ENCODE measurements around the gene ITGA5. TPM values are rescaled to one million over a fixed set of nuclear protein-coding genes. Genes with fewer than 3 reads are reported as not detected.

ITGA5 gene
- total and polyA plus RNA-seq, 9 donors, result 32.6 to 100.0 (median 41.5) TPM

DNA sequence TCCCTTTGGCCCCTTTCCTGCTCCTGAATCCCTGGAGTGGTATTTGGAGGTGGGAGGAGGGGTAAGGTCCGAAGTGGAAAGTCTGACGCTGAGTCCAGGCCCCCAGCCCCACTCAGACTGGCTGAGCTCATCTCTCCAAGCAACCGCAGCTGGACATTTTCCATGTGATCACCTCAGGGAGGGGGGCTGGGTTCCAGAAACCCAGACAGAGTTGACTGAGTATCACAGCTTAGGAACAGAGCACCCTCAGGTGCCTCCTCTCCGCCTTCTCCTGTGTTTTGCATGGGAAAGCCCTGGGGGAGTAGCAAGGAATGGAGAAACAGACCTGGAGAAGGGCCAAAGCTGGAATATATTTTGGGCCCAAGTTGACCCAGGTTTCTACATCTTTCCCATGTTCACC lies 8.0 kb upstream of the ITGA5 start:
- Histone ChIP-seq H3K27ac (no peak overlapping the region), H3K4me3 (no peak overlapping the region), H3K27me3 (no peaks in the 10 kb centered on the region), H3K36me3 (no peaks in the 10 kb centered on the region), H3K9me3 (no peaks in the 10 kb centered on the region), H3K4me1 (ENCODE audit: insufficient read depth) (peaks cover 3% of the 10 kb centered on the region)
- intact Hi-C loops (cut with DNase I), result no loop called here
- no peak for DNase-seq
- TF ChIP-seq, protein P1, sequence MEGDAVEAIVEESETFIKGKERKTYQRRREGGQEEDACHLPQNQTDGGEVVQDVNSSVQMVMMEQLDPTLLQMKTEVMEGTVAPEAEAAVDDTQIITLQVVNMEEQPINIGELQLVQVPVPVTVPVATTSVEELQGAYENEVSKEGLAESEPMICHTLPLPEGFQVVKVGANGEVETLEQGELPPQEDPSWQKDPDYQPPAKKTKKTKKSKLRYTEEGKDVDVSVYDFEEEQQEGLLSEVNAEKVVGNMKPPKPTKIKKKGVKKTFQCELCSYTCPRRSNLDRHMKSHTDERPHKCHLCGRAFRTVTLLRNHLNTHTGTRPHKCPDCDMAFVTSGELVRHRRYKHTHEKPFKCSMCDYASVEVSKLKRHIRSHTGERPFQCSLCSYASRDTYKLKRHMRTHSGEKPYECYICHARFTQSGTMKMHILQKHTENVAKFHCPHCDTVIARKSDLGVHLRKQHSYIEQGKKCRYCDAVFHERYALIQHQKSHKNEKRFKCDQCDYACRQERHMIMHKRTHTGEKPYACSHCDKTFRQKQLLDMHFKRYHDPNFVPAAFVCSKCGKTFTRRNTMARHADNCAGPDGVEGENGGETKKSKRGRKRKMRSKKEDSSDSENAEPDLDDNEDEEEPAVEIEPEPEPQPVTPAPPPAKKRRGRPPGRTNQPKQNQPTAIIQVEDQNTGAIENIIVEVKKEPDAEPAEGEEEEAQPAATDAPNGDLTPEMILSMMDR (IDR thresholded peaks at IDR 0.05), result no peak
- TF ChIP-seq POLR2A (IDR thresholded peaks at IDR 0.05), result no peak
- TF ChIP-seq EP300 (IDR thresholded peaks at IDR 0.05), result no peak
- 51 to 71% (median 66%) methylated on average over 4 of the region's 4 CpGs for WGBS, 3 donors

DNA sequence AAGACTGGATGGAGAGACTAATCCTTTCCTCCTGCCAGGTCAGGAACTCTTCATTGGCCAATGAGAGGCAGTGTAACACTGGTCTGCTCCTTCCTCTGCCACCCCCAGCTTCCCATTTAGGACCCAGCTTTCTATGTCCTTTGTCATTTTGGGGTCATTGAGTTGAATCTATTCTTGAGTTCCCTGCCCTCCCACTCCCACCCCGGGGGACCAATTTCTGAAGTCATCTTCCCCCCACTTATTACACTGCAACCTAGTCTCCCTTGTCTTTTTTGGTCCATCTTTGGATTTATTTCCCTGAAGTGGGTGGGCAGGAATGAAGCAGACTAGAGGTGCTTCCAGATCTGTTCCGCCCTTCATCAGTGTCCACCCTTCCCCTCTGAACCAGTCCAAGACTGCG lies 7.6 kb upstream of the ITGA5 start:
- H3K27me3 ChIP-seq, result no peaks in the 10 kb centered on the region
- no peak overlapping the region for H3K4me3 ChIP-seq
- no peak for DNase-seq
- H3K4me1 ChIP-seq (ENCODE audit: insufficient read depth), result no peaks in the 10 kb centered on the region
- intact Hi-C loops (cut with DNase I), result no loop called here
- H3K36me3 ChIP-seq, result no peaks in the 10 kb centered on the region
- H3K27ac ChIP-seq, result no peak overlapping the region
- TF ChIP-seq, protein P1 (IDR thresholded peaks at IDR 0.05), result no peak
- TF ChIP-seq EP300 (IDR thresholded peaks at IDR 0.05) (no peak), POLR2A (IDR thresholded peaks at IDR 0.05) (no peak)
- WGBS, 3 donors, result 83 to 91% (median 85%) methylated on average over 3 of the region's 3 CpGs
- H3K9me3 ChIP-seq, result no peaks in the 10 kb centered on the region

DNA sequence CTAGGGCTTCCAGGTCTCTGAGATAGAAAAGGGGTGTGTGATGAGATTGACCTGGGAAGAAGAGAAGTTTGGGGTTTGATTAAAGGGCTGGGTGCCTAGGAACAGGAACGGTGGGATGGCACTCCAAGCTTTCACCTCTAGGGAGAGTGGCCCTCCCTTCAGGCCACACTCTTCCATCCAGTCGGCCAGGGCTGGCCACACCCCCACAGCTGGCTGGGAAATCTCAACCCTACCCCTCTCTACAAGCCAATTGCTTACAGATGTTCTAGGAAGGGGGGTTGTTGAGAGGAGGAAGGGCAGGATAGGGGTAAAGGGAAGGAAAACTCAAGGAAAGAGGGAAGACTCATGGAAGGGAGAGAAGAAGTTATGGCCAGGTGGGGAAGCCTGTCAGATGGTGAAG lies 6.6 kb upstream of the ITGA5 start:
- intact Hi-C loops (cut with DNase I), result no loop called here
- Histone ChIP-seq H3K9me3 (no peaks in the 10 kb centered on the region), H3K4me1 (ENCODE audit: insufficient read depth) (peaks cover 2% of the 10 kb centered on the region), H3K27ac (no peak overlapping the region), H3K36me3 (no peaks in the 10 kb centered on the region), H3K27me3 (no peaks in the 10 kb centered on the region), H3K4me3 (no peak overlapping the region)
- TF ChIP-seq, protein P1 (IDR thresholded peaks at IDR 0.05), result no peak
- TF ChIP-seq EP300 (IDR thresholded peaks at IDR 0.05) (no peak), POLR2A (IDR thresholded peaks at IDR 0.05) (no peak)
- 14 to 41% (median 17%) methylated on average over 2 of the region's 2 CpGs for WGBS, 3 donors
- DNase-seq, result no peak

DNA sequence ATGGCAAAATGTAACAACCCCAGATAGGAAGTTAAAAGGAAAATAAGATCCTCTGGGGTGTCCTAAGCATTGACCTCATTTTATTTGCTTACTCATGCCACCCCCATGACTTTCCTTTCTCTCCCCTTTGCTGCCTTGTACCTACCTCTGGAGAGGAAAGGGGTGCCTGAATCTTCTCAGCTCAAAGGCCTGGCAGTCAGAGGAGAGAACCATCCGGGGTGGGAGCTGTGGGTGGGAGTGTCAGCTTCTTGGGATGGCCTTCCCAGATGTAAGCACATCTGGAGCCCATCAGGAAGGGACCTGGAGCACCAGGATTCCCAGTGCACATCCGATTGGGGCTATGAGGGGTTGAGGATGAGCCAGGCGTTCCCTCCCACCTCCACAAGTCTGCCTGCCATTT lies 5.2 kb upstream of the ITGA5 start:
- H3K27ac ChIP-seq, result no peak overlapping the region
- H3K27me3 ChIP-seq, result no peaks in the 10 kb centered on the region
- TF ChIP-seq, protein P1 (IDR thresholded peaks at IDR 0.05), result no peak
- TF ChIP-seq POLR2A (IDR thresholded peaks at IDR 0.05) (no peak), EP300 (IDR thresholded peaks at IDR 0.05) (no peak)
- H3K9me3 ChIP-seq, result no peaks in the 10 kb centered on the region
- DNase-seq, result no peak
- intact Hi-C loops (cut with DNase I), result no loop called here
- 36 to 38% (median 38%) methylated on average over 3 of the region's 3 CpGs for WGBS, 3 donors
- H3K4me3 ChIP-seq, result no peak overlapping the region
- peaks cover 8% of the 10 kb centered on the region for H3K4me1 ChIP-seq (ENCODE audit: insufficient read depth)
- H3K36me3 ChIP-seq, result no peaks in the 10 kb centered on the region

DNA sequence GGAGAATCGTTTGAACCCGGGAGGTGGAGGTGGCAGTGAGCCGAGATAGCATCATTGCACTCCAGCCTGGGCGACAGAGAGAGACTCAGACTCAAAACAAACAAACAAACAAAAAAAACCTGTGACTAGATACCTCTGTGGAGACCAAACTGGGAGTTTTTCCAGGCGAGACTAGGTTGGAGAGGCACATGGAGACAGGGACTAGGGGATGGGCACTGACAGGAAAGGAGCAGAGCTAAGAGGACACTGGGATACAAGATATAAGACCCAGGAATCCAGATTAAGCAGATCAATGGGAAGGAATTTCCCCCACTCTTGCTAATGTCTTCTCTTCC lies 4.7 kb upstream of the ITGA5 start:
- 69 to 82% (median 70%) methylated on average over 5 of the region's 5 CpGs for WGBS, 3 donors
- TF ChIP-seq, protein P1 (IDR thresholded peaks at IDR 0.05), result no peak
- TF ChIP-seq POLR2A (IDR thresholded peaks at IDR 0.05) (no peak), EP300 (IDR thresholded peaks at IDR 0.05) (no peak)
- Histone ChIP-seq H3K4me3 (no peak overlapping the region), H3K36me3 (no peaks in the 10 kb centered on the region), H3K27me3 (no peaks in the 10 kb centered on the region), H3K4me1 (ENCODE audit: insufficient read depth) (peaks cover 8% of the 10 kb centered on the region), H3K27ac (no peak overlapping the region), H3K9me3 (no peaks in the 10 kb centered on the region)
- intact Hi-C loops (cut with DNase I), result no loop called here
- no peak for DNase-seq
